IMR-90 (cell line): ENCODE measurements around the gene XKR7. TPM values are rescaled to one million over a fixed set of nuclear protein-coding genes. Genes with fewer than 3 reads are reported as not detected.

Experiments
- ATAC-seq: fragments of 200-7000 bp; cut with Tn5 transposase; 2 replicates; pipeline ENCODE4 v1.9.1; 2020; ENCODE audit warnings: low read depth, mild to moderate bottlenecking, moderate library complexity
- BruUV-seq: library from RNA; stranded (reverse); fragments of 400-500 nt; replicated peaks from 2 replicates; lab custom pipeline; 2021; lab: Mats Ljungman, UMichigan
- CTCF ChIA-PET: fragments of 300-600 bp; formaldehyde crosslinking; extraction: SDS; loops from one replicate; lab custom pipeline; 2021; ENCODE audit warnings: antibody characterized with exemption; lab: Yijun Ruan, JAX
- POLR2A ChIA-PET: fragments of 300-600 bp; sonication (Branson Sonifier 250); formaldehyde crosslinking; loops from one replicate; lab custom pipeline; 2022; ENCODE audit warnings: antibody characterized with exemption; ENCODE audit not compliant: unreplicated experiment; lab: Charles Lee
- DNase-seq: peaks from one replicate; pipeline ENCODE4 v3.0.0; 2013
- H2AFZ ChIP-seq: replicated peaks from 2 replicates; pipeline ENCODE3; 2013; ENCODE audit warnings: low read length, mild to moderate bottlenecking; ENCODE audit not compliant: poor library complexity
- H2AK5ac ChIP-seq: 2 replicates; pipeline ENCODE4 v1.6.1; 2013; ENCODE audit warnings: low read depth, low read length, inconsistent platforms
- H2AK9ac ChIP-seq: replicated peaks from 2 replicates; pipeline ENCODE3; 2013; ENCODE audit warnings: mild to moderate bottlenecking, low read depth, low read length, moderate library complexity; ENCODE audit not compliant: poor library complexity
- H2BK120ac ChIP-seq: 2 replicates; pipeline ENCODE4 v1.6.1; 2013; ENCODE audit warnings: low read depth, low read length, inconsistent platforms
- H2BK15ac ChIP-seq: 3 replicates; pipeline ENCODE4 v1.6.1; 2013; ENCODE audit warnings: low read depth, low read length, inconsistent platforms
- H2BK20ac ChIP-seq: 2 replicates; pipeline ENCODE4 v1.6.1; 2013; ENCODE audit warnings: low read depth, mild to moderate bottlenecking, inconsistent platforms, low read length, moderate library complexity
- H2BK5ac ChIP-seq: 2 replicates; pipeline ENCODE4 v1.6.1; 2013; ENCODE audit warnings: mild to moderate bottlenecking, low read depth, low read length, inconsistent platforms; ENCODE audit not compliant: poor library complexity, severe bottlenecking
- H3K14ac ChIP-seq: replicated peaks from 2 replicates; pipeline ENCODE4 v1.6.1; 2013; ENCODE audit warnings: low read depth, low read length, inconsistent platforms
- H3K18ac ChIP-seq: 2 replicates; pipeline ENCODE4 v1.6.1; 2013; ENCODE audit warnings: low read depth, low read length, control low read depth
- H3K23ac ChIP-seq: 2 replicates; pipeline ENCODE4 v1.6.1; 2013; ENCODE audit warnings: low read depth, low read length, inconsistent platforms
- H3K27ac ChIP-seq: 2 replicates; pipeline ENCODE4 v1.5.1; 2013; ENCODE audit warnings: mild to moderate bottlenecking, control low read depth, low read length; ENCODE audit not compliant: insufficient read depth
- H3K27me3 ChIP-seq: 2 replicates; pipeline ENCODE4 v1.6.1; 2013; ENCODE audit warnings: low read length; ENCODE audit not compliant: control insufficient read depth, insufficient read depth
- H3K36me3 ChIP-seq: 2 replicates; pipeline ENCODE4 v1.6.1; 2013; ENCODE audit warnings: low read length, mixed read lengths; ENCODE audit not compliant: control insufficient read depth, insufficient read depth
- H3K4ac ChIP-seq: 2 replicates; pipeline ENCODE4 v1.6.1; 2013; ENCODE audit warnings: low read depth, low read length, inconsistent platforms
- H3K4me1 ChIP-seq: 2 replicates; pipeline ENCODE4 v1.6.1; 2013; ENCODE audit warnings: low read length, mixed read lengths; ENCODE audit not compliant: control insufficient read depth, insufficient read depth
- H3K4me2 ChIP-seq: 2 replicates; pipeline ENCODE4 v1.6.1; 2013; ENCODE audit warnings: low read depth, mild to moderate bottlenecking, control low read depth, low read length, moderate library complexity
- H3K4me3 ChIP-seq: 2 replicates; pipeline ENCODE4 v1.5.1; 2013; ENCODE audit warnings: low read depth, mild to moderate bottlenecking, control low read depth, low read length, moderate library complexity; ENCODE audit not compliant: insufficient read depth
- H3K56ac ChIP-seq: 2 replicates; pipeline ENCODE4 v1.6.1; 2013; ENCODE audit warnings: low read length, inconsistent platforms; ENCODE audit not compliant: insufficient read depth; ENCODE audit errors: extremely low read depth
- H3K79me1 ChIP-seq, 2 experiments: 2 replicates each; pipeline ENCODE4 v1.6.1; 2013; ENCODE audit warnings: low read length in 2 of 2, inconsistent platforms in 1 of 2, low read depth in 1 of 2
- H3K9ac ChIP-seq: 2 replicates; pipeline ENCODE4 v1.6.1; 2013; ENCODE audit warnings: low read depth, low read length, control low read depth
- H3K9me1 ChIP-seq: 2 replicates; pipeline ENCODE4 v1.6.1; 2013; ENCODE audit warnings: low read length, inconsistent platforms; ENCODE audit not compliant: insufficient read depth
- H3K9me3 ChIP-seq: 2 replicates; pipeline ENCODE4 v1.6.1; 2013; ENCODE audit warnings: low read length; ENCODE audit not compliant: control insufficient read depth, insufficient read depth
- H4K20me1 ChIP-seq: 2 replicates; pipeline ENCODE4 v1.6.1; 2013; ENCODE audit warnings: low read length, inconsistent platforms; ENCODE audit not compliant: insufficient read depth
- H4K5ac ChIP-seq: 2 replicates; pipeline ENCODE4 v1.6.1; 2013; ENCODE audit warnings: mild to moderate bottlenecking, low read depth, low read length, control low read depth
- H4K8ac ChIP-seq, 2 experiments: 2 replicates each; pipeline ENCODE4 v1.6.1; 2013; ENCODE audit warnings: low read depth in 2 of 2, low read length in 2 of 2, control low read depth in 1 of 2, inconsistent platforms in 1 of 2
- H4K91ac ChIP-seq: 2 replicates; pipeline ENCODE4 v1.6.1; 2013; ENCODE audit warnings: low read depth, low read length, inconsistent platforms; ENCODE audit not compliant: insufficient read depth
- BHLHE40 ChIP-seq: fragments of 150-350 bp; IDR thresholded peaks from 2 replicates; pipeline ENCODE4 v1.6.1; 2016; ENCODE audit warnings: mild to moderate bottlenecking, low read depth, low read length
- CEBPB ChIP-seq: IDR thresholded peaks from 2 replicates; pipeline ENCODE4 v1.6.1; 2012; ENCODE audit warnings: low read depth, low read length, improper control_type of control experiment
- CHD1 ChIP-seq: IDR thresholded peaks from 2 replicates; pipeline ENCODE4 v1.6.1; 2012; ENCODE audit warnings: low read depth, low read length, improper control_type of control experiment
- CTCF ChIP-seq: conservative IDR thresholded peaks from 2 replicates; pipeline ENCODE4 v1.5.1; 2012; ENCODE audit warnings: mild to moderate bottlenecking, low read depth, low read length, improper control_type of control experiment
- ELK1 ChIP-seq: fragments of 150-350 bp; IDR thresholded peaks from 2 replicates; pipeline ENCODE4 v1.6.1; 2016; ENCODE audit warnings: low read depth, mild to moderate bottlenecking, low read length, moderate library complexity, borderline replicate concordance
- FOS ChIP-seq: fragments of 150-350 bp; IDR thresholded peaks from 2 replicates; pipeline ENCODE4 v1.6.1; 2016; ENCODE audit warnings: low read depth, low read length
- MAFK ChIP-seq: IDR thresholded peaks from 2 replicates; pipeline ENCODE4 v1.6.1; 2012; ENCODE audit warnings: low read depth, low read length, improper control_type of control experiment
- MAZ ChIP-seq: IDR thresholded peaks from 2 replicates; pipeline ENCODE4 v1.6.1; 2012; ENCODE audit warnings: low read depth, mild to moderate bottlenecking, low read length, improper control_type of control experiment, moderate library complexity, borderline replicate concordance
- MXI1 ChIP-seq: IDR thresholded peaks from 2 replicates; pipeline ENCODE4 v1.6.1; 2012; ENCODE audit warnings: low read depth, mild to moderate bottlenecking, low read length, moderate library complexity, borderline replicate concordance
- NFE2L2 ChIP-seq: fragments of 150-350 bp; IDR thresholded peaks from 2 replicates; pipeline ENCODE4 v1.6.1; 2016; ENCODE audit warnings: low read depth, mild to moderate bottlenecking, low read length
- POLR2A ChIP-seq: IDR thresholded peaks from 2 replicates; pipeline ENCODE4 v1.6.1; 2012; ENCODE audit warnings: mild to moderate bottlenecking, low read depth, low read length
- RAD21 ChIP-seq: IDR thresholded peaks from 2 replicates; pipeline ENCODE4 v1.6.1; 2012; ENCODE audit warnings: low read length, improper control_type of control experiment
- RCOR1 ChIP-seq: IDR thresholded peaks from 2 replicates; pipeline ENCODE4 v1.6.1; 2012; ENCODE audit warnings: mild to moderate bottlenecking, low read length, improper control_type of control experiment; ENCODE audit not compliant: insufficient replicate concordance
- RFX5 ChIP-seq: IDR thresholded peaks from 2 replicates; pipeline ENCODE4 v1.8.0; 2012; ENCODE audit warnings: low read depth, mild to moderate bottlenecking, low read length, moderate library complexity
- SMC3 ChIP-seq: fragments of 150-350 bp; IDR thresholded peaks from 2 replicates; pipeline ENCODE4 v1.6.1; 2016; ENCODE audit warnings: low read depth, mild to moderate bottlenecking, antibody characterized with exemption, low read length, moderate library complexity
- WGBS, 2 experiments: methylation state at CpG; one replicate each; pipeline versions ENCODE4 v1.1.5 to v1.1.7; 2013; ENCODE audit warnings: missing lambda C conversion rate in 2 of 2; ENCODE audit not compliant: insufficient read length in 1 of 2; ENCODE audit errors: extremely low coverage in 2 of 2; 5-methylcytosine and 5-hydroxymethylcytosine counted together
- dilution Hi-C: fragments of 300-500 bp; cut with HindIII; formaldehyde crosslinking; loops from one replicate; pipeline ENCODE4 v1.14.3; 2018; ENCODE audit warnings: low sequenced_read_pairs; ENCODE audit not compliant: unreplicated experiment
- in situ Hi-C: fragments of 300-500 bp; cut with MboI; formaldehyde crosslinking; loops from 3 replicates; pipeline ENCODE4 v1.14.3; 2019; ENCODE audit warnings: low sequenced_read_pairs, inconsistent platforms, mixed read lengths
- intact Hi-C: fragments of 100-400 bp; cut with micrococcal nuclease; formaldehyde crosslinking; loops from 2 replicates; pipeline ENCODE4 v1.10.0; 2022
- polyA plus RNA-seq, 3 experiments: library from polyadenylated mRNA; depleted of rRNA; stranded (reverse); fragments of >200 nt; gene quantifications; 2 replicates each; pipeline ENCODE4 v1.2.3, GENCODE V29; 2012; ENCODE audit warnings: low replicate concordance in 1 of 3
- total RNA-seq: library from RNA; depleted of rRNA; stranded (reverse); fragments of >200 nt; gene quantifications from 2 replicates; pipeline ENCODE4 v1.2.3, GENCODE V29; 2012
- TF ChIP-seq, protein P1 (sequence below): fragments of 150-350 bp; IDR thresholded peaks from 2 replicates; pipeline ENCODE4 v1.6.1; 2017; ENCODE audit warnings: mild to moderate bottlenecking, antibody characterized with exemption, low read length, low read depth

Gene XKR7
- total and polyA plus RNA-seq, 2 of the 4 experiments (the other 2 are of a cell fraction) = not detected

- H2BK120ac ChIP-seq = no peak overlapping the region
Observed at GRCh38 chr20:32021091-32021490, 53.1 kb downstream of the XKR7 start.

More at GRCh38 chr20:32021091-32021490, 53.1 kb downstream of the XKR7 start:
- H2AK5ac ChIP-seq = no peak overlapping the region
- H3K56ac ChIP-seq = no peak overlapping the region
- H3K4me2 ChIP-seq = no peak overlapping the region
- ATAC-seq = no peak
- no peak overlapping the region for H3K14ac ChIP-seq
- no peak overlapping the region for H3K27ac ChIP-seq
- H3K27me3 ChIP-seq = peaks cover 65% of the 10 kb centered on the region
- H2BK20ac ChIP-seq = no peak overlapping the region
- no peak overlapping the region for H4K8ac ChIP-seq
- H3K4me1 ChIP-seq = no peaks in the 10 kb centered on the region
- ChIA-PET CTCF (no interaction called here), POLR2A (no interaction called here)
- no CpG with 5 or more reads among the region's 4 CpGs for WGBS, 2 experiments
- H2BK15ac ChIP-seq = no peak overlapping the region
- BruUV-seq = no TSS peak
- H3K79me1 ChIP-seq = no peaks in the 10 kb centered on the region
- H3K36me3 ChIP-seq = no peaks in the 10 kb centered on the region
- no peak overlapping the region for H2BK5ac ChIP-seq
- H2AFZ ChIP-seq = no peak overlapping the region
- H3K18ac ChIP-seq = no peak overlapping the region
- H3K4ac ChIP-seq = no peak overlapping the region
- intact Hi-C loops = no loop called here
- no peak overlapping the region for H3K4me3 ChIP-seq
- no peak overlapping the region for H2AK9ac ChIP-seq
- H3K9me3 ChIP-seq = peaks cover 2% of the 10 kb centered on the region; the same call in 1 of the 2 replicates
- H3K23ac ChIP-seq = no peak overlapping the region
- no peaks in the 10 kb centered on the region for H3K9me1 ChIP-seq
- DNase-seq = no peak
- in situ Hi-C loops = no loop called here
- no peak overlapping the region for H3K9ac ChIP-seq
- dilution Hi-C loops = no loop called here
- no peak overlapping the region for H4K5ac ChIP-seq
- no peak overlapping the region for H4K91ac ChIP-seq
- no peak for TF ChIP-seq RFX5
- no peak for TF ChIP-seq MXI1
- no peak for TF ChIP-seq POLR2A
- TF ChIP-seq FOS = no peak
- TF ChIP-seq CHD1 = no peak
- TF ChIP-seq MAZ = no peak
- TF ChIP-seq CTCF = no peak
- no peak for TF ChIP-seq CEBPB
- TF ChIP-seq MAFK = no peak
- TF ChIP-seq RAD21 = no peak
- no peak for TF ChIP-seq NFE2L2
- TF ChIP-seq SMC3 = no peak
- TF ChIP-seq ELK1 = no peak
- TF ChIP-seq RCOR1 = no peak
- TF ChIP-seq BHLHE40 = no peak
- TF ChIP-seq, protein P1, sequence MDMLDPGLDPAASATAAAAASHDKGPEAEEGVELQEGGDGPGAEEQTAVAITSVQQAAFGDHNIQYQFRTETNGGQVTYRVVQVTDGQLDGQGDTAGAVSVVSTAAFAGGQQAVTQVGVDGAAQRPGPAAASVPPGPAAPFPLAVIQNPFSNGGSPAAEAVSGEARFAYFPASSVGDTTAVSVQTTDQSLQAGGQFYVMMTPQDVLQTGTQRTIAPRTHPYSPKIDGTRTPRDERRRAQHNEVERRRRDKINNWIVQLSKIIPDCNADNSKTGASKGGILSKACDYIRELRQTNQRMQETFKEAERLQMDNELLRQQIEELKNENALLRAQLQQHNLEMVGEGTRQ = no peak
- H4K20me1 ChIP-seq = no peaks in the 10 kb centered on the region
